Heart right ventricle (tissue), 16 donors: ENCODE results near the gene OPRD1. TPM values are rescaled to one million over a fixed set of nuclear protein-coding genes. Genes with fewer than 3 reads are reported as not detected.

Source experiments
- ATAC-seq, 8 donors: fragments of 200-7000 bp; cut with Tn5 transposase; one replicate each; pipeline ENCODE4 v1.9.1; 2020; ENCODE audit warnings: mild to moderate bottlenecking in 8 of 8, moderate library complexity in 8 of 8, moderate number of reproducible peaks in 1 of 8
- DNase-seq, 2 donors: peaks; one replicate each; pipeline ENCODE4 v3.0.0-alpha.2; 2020
- H3K27ac ChIP-seq, 10 donors: fragments of 200-600 bp; sonication (generic) in 2 of 10; one replicate each; pipeline versions ENCODE4 v1.5.0 to v1.8.0; 2020 to 2022; ENCODE audit warnings: mild to moderate bottlenecking in 3 of 10
- H3K27me3 ChIP-seq, 7 donors: fragments of 200-600 bp; one replicate each; pipeline ENCODE4 v1.8.0; 2021 to 2022; ENCODE audit warnings: mild to moderate bottlenecking in 2 of 7
- H3K36me3 ChIP-seq, 9 donors: fragments of 200-600 bp; sonication (generic) in 1 of 9; one replicate each; pipeline versions ENCODE4 v1.5.0 to v1.8.0; 2020 to 2022; ENCODE audit warnings: mild to moderate bottlenecking in 2 of 9
- H3K4me1 ChIP-seq, 9 donors: fragments of 200-600 bp; sonication (generic) in 1 of 9; one replicate each; pipeline versions ENCODE4 v1.5.0 to v1.8.0; 2020 to 2022; ENCODE audit warnings: mild to moderate bottlenecking in 4 of 9
- H3K4me3 ChIP-seq, 10 donors: fragments of 200-600 bp; sonication (generic) in 2 of 10; one replicate each; pipeline versions ENCODE4 v1.5.0 to v1.8.0; 2020 to 2022; ENCODE audit warnings: mild to moderate bottlenecking in 7 of 10, moderate library complexity in 2 of 10
- H3K9me3 ChIP-seq, 11 donors: fragments of 200-600 bp in 10 of 11; sonication (generic) in 2 of 11; one replicate each; pipeline versions ENCODE4 v1.5.0 to v1.8.0; 2013 to 2022; ENCODE audit warnings: mild to moderate bottlenecking in 2 of 11, control low read depth in 1 of 11, moderate library complexity in 1 of 11
- WGBS, 2 donors: extraction: QIAGEN DNeasy Blood & Tissue Kit; methylation state at CpG; one replicate each; pipeline ENCODE4 v1.1.7; 2013; ENCODE audit warnings: inconsistent platforms in 1 of 2; 5-methylcytosine and 5-hydroxymethylcytosine counted together
- intact Hi-C, 10 donors: fragments of 100-400 bp; cut with DNase I; formaldehyde crosslinking; loops; one replicate each; pipeline versions ENCODE4 v1.11.1 to v1.14.2; 2022
- polyA plus RNA-seq, 2 donors: library from polyadenylated mRNA; stranded (reverse); fragments of 200-250 nt; gene quantifications; one replicate each; pipeline ENCODE4 v1.2.3, GENCODE V29; 2013
- total RNA-seq, 10 donors: library from RNA; stranded (reverse); fragmentation: NEBNext Ultra II Directional in 3 of 10; extraction: Animal tissue kit (Norgen Biotek cat#: 25700) in 3 of 10; gene quantifications; one replicate each; pipeline versions ENCODE4 v1.2.1 to v1.2.4, GENCODE V29; 2021 to 2023
- TF ChIP-seq, protein P1 (sequence below), 9 donors: fragments of 200-600 bp; sonication (generic) in 2 of 9; IDR thresholded peaks; one replicate each; pipeline versions ENCODE4 v1.5.0 to v1.8.0; 2021 to 2022; ENCODE audit warnings: antibody characterized with exemption in 9 of 9, mild to moderate bottlenecking in 5 of 9, moderate library complexity in 1 of 9
- donor health status: Arrhythmogenic right ventricular cardiomyopathy.
- donor health status: ischemic (EF 13 %, LVEDD 7.1; RV severe dilation, severe dysfunction).
- donor health status: healthy with polysubstance abuse.
- donor health status: DM: no; HTN: yes; CAD: no.
- donor health status: DM: no; HTN: no; CAD: no.
- donor health status: ischemic (EF 25% LVEDD 6.9; RV normal size, moderate dysfunction).
- donor health status: ischemic (EF 25% LVEDD 5.7; RV mildly dilated, moderate dysfunction).
- donor health status: healthy.
- donor health status: DM: yes; HTN: yes; CAD: no.
- donor health status: Ischemic cardiomyopathy.
- donor health status: ischemic (EF 35%, LVEDD 5.7; RV mildly dilated, moderate dysfunction).
- donor health status: nonischemic (EF 11% LVEDD 7.7; RV severe dilation, severe dysfunction).
- donor health status: DM: yes; HTN: yes; CAD: no.
- donor health status: PGD.
- donor health status: ischemic (EF 29% LVEDD 5.4; RV normal size, mild dysfunction).
- donor health status: nonischemic (EF 23%, LVEDD 6.1; RV moderate dilation, normal function).

Gene OPRD1
- total and polyA plus RNA-seq, 12 donors, result 0.02 to 0.04 TPM; not detected in 10

- no peak overlapping the region for H3K27ac ChIP-seq
- DNase-seq (no peak), ATAC-seq (peak in 4 of 8 donors; percentile 24 to 58 (median 52))
- intact Hi-C loops, result loop anchor here in 1 of 10 donors (5.0 kb wide), 1 partner anchor 131 kb away; no protein-coding TSS in a partner anchor
- H3K9me3 ChIP-seq, result no peaks in the 10 kb centered on the region
- TF ChIP-seq, protein P1, sequence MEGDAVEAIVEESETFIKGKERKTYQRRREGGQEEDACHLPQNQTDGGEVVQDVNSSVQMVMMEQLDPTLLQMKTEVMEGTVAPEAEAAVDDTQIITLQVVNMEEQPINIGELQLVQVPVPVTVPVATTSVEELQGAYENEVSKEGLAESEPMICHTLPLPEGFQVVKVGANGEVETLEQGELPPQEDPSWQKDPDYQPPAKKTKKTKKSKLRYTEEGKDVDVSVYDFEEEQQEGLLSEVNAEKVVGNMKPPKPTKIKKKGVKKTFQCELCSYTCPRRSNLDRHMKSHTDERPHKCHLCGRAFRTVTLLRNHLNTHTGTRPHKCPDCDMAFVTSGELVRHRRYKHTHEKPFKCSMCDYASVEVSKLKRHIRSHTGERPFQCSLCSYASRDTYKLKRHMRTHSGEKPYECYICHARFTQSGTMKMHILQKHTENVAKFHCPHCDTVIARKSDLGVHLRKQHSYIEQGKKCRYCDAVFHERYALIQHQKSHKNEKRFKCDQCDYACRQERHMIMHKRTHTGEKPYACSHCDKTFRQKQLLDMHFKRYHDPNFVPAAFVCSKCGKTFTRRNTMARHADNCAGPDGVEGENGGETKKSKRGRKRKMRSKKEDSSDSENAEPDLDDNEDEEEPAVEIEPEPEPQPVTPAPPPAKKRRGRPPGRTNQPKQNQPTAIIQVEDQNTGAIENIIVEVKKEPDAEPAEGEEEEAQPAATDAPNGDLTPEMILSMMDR (IDR thresholded peaks at IDR 0.05), result no peak
- peaks cover 6 to 40% (median 20%) of the 10 kb centered on the region in 9 donors for H3K4me1 ChIP-seq
- peaks cover 0 to 8% (median 0%) of the 10 kb centered on the region in 9 donors for H3K36me3 ChIP-seq
- H3K4me3 ChIP-seq, result no peak overlapping the region
- 61 to 69% methylated on average over 4 of the region's 4 CpGs for WGBS, 2 donors
- no peaks in the 10 kb centered on the region for H3K27me3 ChIP-seq
Observed at GRCh38 chr1:28895896-28896608, 84.1 kb downstream of the OPRD1 start.

DNA sequence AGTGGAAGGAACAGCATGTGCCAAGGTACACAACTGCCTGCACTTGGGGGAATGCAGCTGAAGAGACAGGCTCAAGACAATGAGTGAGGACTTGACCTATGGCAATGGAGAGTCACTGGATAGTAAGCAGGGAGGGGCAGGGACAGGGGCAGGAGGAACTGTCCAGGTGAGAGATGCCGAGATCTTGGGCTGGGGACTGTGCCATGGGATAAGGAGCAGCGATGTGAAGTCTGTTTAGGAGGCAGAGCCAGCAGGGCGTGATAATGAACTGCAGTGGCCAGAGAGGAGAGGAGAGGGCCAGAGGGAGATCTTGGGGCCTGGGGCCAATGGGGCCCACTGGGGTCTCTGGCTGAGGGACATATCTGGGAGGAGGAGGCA is 84.6 kb downstream of the OPRD1 start:
- H3K27me3 ChIP-seq, result no peaks in the 10 kb centered on the region
- no peak overlapping the region for H3K27ac ChIP-seq
- TF ChIP-seq, protein P1 (IDR thresholded peaks at IDR 0.05), result no peak
- H3K36me3 ChIP-seq, result peaks cover 0 to 8% (median 0%) of the 10 kb centered on the region in 9 donors
- peaks cover 6 to 40% (median 20%) of the 10 kb centered on the region in 9 donors for H3K4me1 ChIP-seq
- intact Hi-C loops, result loop anchor here in 1 of 10 donors (5.0 kb wide), 1 partner anchor 131 kb away; no protein-coding TSS in a partner anchor
- H3K9me3 ChIP-seq, result no peaks in the 10 kb centered on the region
- no peak overlapping the region for H3K4me3 ChIP-seq
- 49 to 67% methylated on average over 3 of the region's 3 CpGs for WGBS, 2 donors
- no peak for DNase-seq
- no peak for ATAC-seq

GRCh38 chr1:28897789-28898188 is 85.8 kb downstream of the OPRD1 start:
- WGBS, 2 donors, result 84 to 86% methylated on average over 4 of the region's 4 CpGs
- TF ChIP-seq, protein P1 (IDR thresholded peaks at IDR 0.05), result no peak
- H3K36me3 ChIP-seq, result peaks cover 0 to 8% (median 0%) of the 10 kb centered on the region in 9 donors
- no peak overlapping the region for H3K4me3 ChIP-seq
- DNase-seq (no peak), ATAC-seq (no peak)
- peaks cover 6 to 40% (median 20%) of the 10 kb centered on the region in 9 donors for H3K4me1 ChIP-seq
- no peaks in the 10 kb centered on the region for H3K9me3 ChIP-seq
- no peak overlapping the region for H3K27ac ChIP-seq
- intact Hi-C loops, result loop anchor here in 1 of 10 donors (5.0 kb wide), 1 partner anchor 130 kb away; no protein-coding TSS in a partner anchor
- no peaks in the 10 kb centered on the region for H3K27me3 ChIP-seq

GRCh38 chr1:28898405-28898881 is 86.5 kb downstream of the OPRD1 start:
- Histone ChIP-seq H3K4me3 (no peak overlapping the region), H3K9me3 (no peaks in the 10 kb centered on the region), H3K27ac (peak overlapping the region in 1 of 10 donors; percentile 26), H3K4me1 (peaks cover 6 to 40% (median 20%) of the 10 kb centered on the region in 9 donors), H3K27me3 (no peaks in the 10 kb centered on the region), H3K36me3 (peaks cover 0 to 8% (median 0%) of the 10 kb centered on the region in 9 donors)
- 42 to 57% methylated on average over 3 of the region's 3 CpGs for WGBS, 2 donors
- TF ChIP-seq, protein P1 (IDR thresholded peaks at IDR 0.05), result no peak
- DNase-seq (peak in 1 of 2 donors; percentile 49), ATAC-seq (peak in 3 of 8 donors; percentile 23 to 64 (median 23))
- intact Hi-C loops, result loop anchor here in 1 of 10 donors (5.0 kb wide), 1 partner anchor 129 kb away; no protein-coding TSS in a partner anchor
